ENCODE results near the gene MYO1G.
"Not testable (repeated sequence)": the region's sequence is repeated elsewhere in the genome, so short reads cannot be mapped to it uniquely, and the experiment has no call there.

The MYO1G gene

DNA sequence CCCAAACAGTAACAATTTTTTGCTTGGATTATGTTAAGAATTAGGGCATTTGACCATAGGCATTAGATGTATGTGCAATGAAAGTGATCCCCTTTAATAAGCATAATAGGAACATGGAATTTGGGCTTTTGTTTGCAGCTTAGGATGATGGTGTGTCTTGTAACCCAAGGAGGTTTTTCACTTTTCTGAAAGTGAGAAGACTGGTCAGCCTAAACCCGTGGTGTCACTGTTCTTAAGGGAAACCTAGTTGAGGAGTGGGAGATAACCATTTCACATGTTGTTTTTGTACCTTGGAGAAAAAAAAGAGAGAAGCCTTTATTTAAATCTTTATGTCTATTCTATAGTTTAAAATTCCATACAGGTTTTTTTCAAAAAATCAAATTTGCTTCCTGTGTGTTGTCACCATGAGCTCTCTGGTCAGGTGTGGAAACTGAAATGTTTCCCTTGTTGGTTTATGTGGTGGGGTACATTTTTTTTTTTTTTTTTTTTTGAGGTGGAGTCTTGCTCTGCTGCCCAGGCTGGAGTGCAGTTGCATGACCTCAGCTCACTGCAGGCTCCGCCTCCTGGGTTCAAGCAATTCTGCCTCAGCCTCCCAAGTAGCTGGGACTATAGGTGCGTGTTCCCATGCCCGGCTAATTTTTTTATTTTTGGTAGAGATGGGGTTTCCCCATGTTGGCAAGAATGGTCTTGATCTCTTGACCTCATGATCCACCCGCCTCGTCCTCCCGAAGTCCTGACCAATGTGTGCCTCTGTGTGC lies 28.9 kb upstream of the MYO1G start:
- H3K4me1 Mint-ChIP-seq (ENCODE audit: low read depth) = peaks cover 35% of the 10 kb centered on the region
- no peak overlapping the region for H3K4me3 Mint-ChIP-seq
- intact Hi-C loops (cut with micrococcal nuclease) = no loop called here
- H3K27ac Mint-ChIP-seq = no peak overlapping the region
- no peaks in the 10 kb centered on the region for H3K27me3 Mint-ChIP-seq
- no peaks in the 10 kb centered on the region for H3K9me3 Mint-ChIP-seq
- H3K36me3 Mint-ChIP-seq (ENCODE audit: low read depth) = peaks cover 86% of the 10 kb centered on the region

DNA sequence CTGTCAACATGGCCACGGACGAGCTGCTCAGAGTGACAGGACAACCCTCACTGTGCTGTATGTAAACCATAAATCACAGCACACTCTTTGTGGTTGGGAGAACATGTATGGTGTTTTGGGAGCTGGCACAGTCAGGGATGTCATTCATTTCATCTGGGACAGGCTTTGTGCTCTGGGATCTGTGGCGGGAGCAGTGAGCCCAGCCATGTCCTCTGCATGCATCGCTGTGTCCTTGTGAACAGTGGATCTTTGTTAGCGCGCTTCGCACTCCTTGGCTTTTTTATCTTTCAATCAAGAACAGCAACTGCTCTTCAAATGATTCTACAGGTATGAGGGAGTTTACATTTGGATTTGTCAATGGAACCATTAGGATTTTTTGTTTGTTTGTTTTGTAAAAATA lies 28.3 kb upstream of the MYO1G start:
- Mint-ChIP-seq H3K36me3 (ENCODE audit: low read depth) (peaks cover 79% of the 10 kb centered on the region), H3K4me1 (ENCODE audit: low read depth) (peaks cover 35% of the 10 kb centered on the region), H3K4me3 (no peak overlapping the region), H3K9me3 (no peaks in the 10 kb centered on the region), H3K27me3 (no peaks in the 10 kb centered on the region), H3K27ac (no peak overlapping the region)
- intact Hi-C loops (cut with micrococcal nuclease) = no loop called here

DNA sequence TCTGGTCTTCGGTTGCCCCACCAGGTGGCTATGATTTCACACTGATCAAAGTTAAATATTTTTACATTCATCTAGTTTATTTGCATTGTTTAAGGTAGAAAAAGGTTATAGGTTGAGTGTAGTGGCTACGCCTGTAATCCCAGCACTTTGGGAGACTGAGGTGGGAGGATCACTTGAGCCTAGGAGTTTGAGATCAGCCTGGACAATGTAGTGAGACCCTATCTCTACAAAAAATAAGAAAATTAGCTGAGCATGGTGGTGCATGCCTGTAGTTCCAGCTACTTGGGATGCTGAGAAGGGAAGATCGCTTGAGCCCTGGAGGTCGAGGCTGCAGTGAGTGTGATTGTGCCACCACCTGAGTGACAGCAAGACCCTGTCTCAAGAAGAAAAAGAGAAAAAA lies 25.0 kb upstream of the MYO1G start:
- Mint-ChIP-seq H3K4me3 (no peak overlapping the region), H3K9me3 (no peaks in the 10 kb centered on the region), H3K36me3 (ENCODE audit: low read depth) (peaks cover 59% of the 10 kb centered on the region), H3K27ac (no peak overlapping the region), H3K4me1 (ENCODE audit: low read depth) (peaks cover 47% of the 10 kb centered on the region), H3K27me3 (no peaks in the 10 kb centered on the region)
- intact Hi-C loops (cut with micrococcal nuclease) = no loop called here

DNA sequence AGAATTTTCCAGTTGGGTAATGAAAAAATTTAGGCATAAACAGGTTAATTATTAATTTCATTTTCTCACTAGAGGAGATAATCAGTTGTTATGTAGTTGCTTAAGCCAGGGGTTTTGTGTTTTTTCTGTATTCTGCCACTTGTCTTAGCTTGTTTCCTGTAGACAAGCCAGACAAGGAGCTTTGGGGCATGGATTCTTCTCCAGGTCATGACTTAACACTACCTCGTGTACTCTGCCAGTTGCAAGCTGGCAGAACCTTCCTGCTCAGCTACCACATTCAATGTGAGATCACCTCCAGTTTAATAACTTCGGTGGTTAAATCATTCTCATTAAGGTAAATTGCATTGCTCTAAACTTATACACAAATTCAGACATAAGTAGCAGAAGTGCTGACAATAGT lies 23.0 kb upstream of the MYO1G start:
- intact Hi-C loops (cut with micrococcal nuclease) = no loop called here
- H3K4me3 Mint-ChIP-seq = peak overlapping the region; percentile 87
- peak overlapping the region; percentile 95 for H3K27ac Mint-ChIP-seq
- peaks cover 40% of the 10 kb centered on the region for H3K36me3 Mint-ChIP-seq (ENCODE audit: low read depth)
- H3K4me1 Mint-ChIP-seq (ENCODE audit: low read depth) = peaks cover 50% of the 10 kb centered on the region
- no peaks in the 10 kb centered on the region for H3K9me3 Mint-ChIP-seq
- H3K27me3 Mint-ChIP-seq = no peaks in the 10 kb centered on the region

DNA sequence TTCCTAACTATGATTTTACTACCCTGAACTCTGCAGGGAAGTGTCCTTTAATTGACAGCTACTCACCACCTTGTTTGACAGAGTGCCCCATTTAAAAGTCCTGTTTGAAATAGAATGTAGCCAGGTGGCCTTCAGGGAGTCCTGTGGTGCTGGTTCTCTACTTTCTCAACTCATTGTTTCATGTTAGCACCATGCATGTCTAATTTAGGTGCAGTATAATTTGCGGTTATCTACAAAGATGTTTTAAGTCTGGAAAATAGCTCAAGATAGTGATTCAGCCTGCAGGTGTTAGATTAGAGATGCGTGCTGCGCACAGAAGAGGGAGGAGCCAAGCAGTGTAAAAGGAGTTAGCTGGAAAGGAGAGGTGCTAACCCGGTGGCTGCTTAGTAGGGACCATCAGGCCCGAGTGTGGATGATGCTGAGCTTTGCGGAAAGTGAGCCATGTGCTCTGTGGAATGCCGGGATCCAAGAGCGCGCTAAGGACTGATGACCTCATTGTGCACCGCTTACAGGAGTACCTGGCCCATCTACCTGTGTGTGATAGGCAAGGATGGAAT lies 22.4 kb upstream of the MYO1G start:
- peak overlapping the region; percentile 95 for H3K27ac Mint-ChIP-seq
- no peaks in the 10 kb centered on the region for H3K9me3 Mint-ChIP-seq
- H3K4me3 Mint-ChIP-seq = peak overlapping the region; percentile 87
- intact Hi-C loops (cut with micrococcal nuclease) = no loop called here
- H3K36me3 Mint-ChIP-seq (ENCODE audit: low read depth) = peaks cover 34% of the 10 kb centered on the region
- peaks cover 44% of the 10 kb centered on the region for H3K4me1 Mint-ChIP-seq (ENCODE audit: low read depth)
- no peaks in the 10 kb centered on the region for H3K27me3 Mint-ChIP-seq

DNA sequence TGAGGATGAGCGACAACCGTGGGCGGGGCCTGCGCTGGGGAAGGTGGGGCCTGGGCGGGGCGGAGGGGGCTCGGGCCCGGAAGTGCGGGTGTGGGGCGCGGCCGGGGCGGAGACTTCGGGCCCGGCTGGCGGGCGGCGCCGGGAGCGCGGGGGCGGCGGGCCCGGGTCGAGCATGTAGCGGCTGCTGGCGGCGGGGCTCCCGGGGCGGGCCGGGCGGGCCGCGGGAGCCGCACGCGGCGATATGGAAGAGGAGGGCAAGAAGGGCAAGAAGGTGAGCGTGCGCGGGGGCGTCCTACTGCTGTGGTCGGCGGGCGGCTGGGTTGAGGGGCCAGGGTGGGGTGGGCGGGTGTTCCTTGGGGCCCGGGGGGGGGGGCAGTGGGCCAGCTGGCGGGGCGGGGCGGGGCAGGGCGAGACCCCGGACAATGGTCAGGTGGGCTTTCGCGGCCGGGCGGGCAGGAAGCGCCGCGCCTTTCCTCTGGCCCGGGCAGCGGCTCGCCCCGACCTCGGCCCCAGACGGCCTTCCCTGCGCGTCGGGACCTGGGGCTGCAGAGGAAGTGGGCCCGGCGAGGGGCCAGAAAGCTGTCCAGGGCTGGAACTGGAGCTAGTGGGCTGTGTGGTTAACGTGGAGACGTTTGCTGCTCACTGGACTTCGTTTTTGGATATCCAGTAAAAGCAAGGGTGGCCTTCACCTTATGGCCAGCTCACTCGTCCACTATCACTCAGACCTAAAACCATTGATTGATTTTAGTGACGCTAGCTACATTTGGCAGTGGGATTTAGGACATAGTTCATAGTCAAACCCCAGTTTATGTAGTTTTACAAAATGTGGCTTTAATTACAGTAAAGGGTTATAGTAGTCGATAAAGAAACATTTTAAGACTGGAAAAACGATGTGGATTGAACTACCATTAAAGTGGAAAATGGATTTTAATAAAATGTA lies 21.5 kb upstream of the MYO1G start, which contains the start of gene CCM2:
Gene CCM2, plus strand, starts transcription at position 109 of the 940 bp plus-strand sequence. Its CDS starts 133 bp downstream, at position 242.
- peak within 1 kb of the TSS; percentile 95 for H3K27ac Mint-ChIP-seq
- no peaks in the 10 kb centered on the region for H3K27me3 Mint-ChIP-seq
- peaks cover 39% of the 10 kb centered on the region for H3K4me1 Mint-ChIP-seq (ENCODE audit: low read depth)
- intact Hi-C loops (cut with micrococcal nuclease) = no loop called here
- peaks cover 25% of the 10 kb centered on the region for H3K36me3 Mint-ChIP-seq (ENCODE audit: low read depth)
- H3K9me3 Mint-ChIP-seq = no peaks in the 10 kb centered on the region
- peak within 1 kb of the TSS; percentile 87 for H3K4me3 Mint-ChIP-seq

DNA sequence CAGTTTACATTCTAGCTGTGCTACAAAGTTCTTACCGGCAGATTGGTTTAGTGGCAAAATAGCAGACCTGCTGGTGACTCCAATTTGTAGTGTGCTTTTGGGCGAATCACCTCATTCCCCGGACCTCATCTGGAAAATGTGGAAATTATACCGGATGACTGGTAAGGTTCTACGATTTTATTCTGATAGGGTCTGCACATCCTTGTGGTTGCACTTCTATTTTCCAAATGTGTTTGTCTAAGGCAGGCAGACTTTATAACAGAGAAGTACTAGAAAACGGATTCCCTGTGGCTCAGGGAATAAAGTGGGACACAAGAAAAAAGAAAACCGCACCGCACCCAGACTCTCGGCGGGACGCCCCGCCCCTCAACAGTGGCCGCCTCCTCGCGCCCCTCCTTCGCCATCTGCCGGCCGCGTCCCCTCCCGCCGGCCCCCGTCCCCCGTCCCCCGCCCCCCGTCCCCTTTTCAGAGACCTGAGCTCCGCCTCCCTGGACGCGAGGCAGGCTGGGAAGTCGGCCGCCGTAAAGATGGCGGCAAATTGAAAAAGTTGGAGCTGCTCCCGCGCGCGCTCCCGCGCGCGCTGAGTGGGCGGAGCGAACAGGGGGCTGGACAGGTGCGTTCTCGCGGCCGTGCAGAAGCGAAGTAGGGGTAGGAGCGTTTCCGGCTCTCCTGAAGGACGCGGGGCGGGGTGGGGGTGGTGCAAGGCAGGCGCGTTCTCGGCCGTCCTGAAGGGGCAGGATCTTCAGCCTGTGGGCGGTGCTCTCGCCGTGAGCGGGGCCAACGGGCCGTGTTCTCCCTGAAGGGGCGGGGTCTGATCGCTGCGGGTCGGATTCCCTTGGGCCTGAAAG lies 20.7 kb upstream of the MYO1G start:
- Mint-ChIP-seq H3K27ac (peak overlapping the region; percentile 95), H3K27me3 (no peaks in the 10 kb centered on the region), H3K9me3 (no peaks in the 10 kb centered on the region), H3K4me3 (peak overlapping the region; percentile 87), H3K4me1 (ENCODE audit: low read depth) (peaks cover 43% of the 10 kb centered on the region), H3K36me3 (ENCODE audit: low read depth) (peaks cover 20% of the 10 kb centered on the region)
- intact Hi-C loops (cut with micrococcal nuclease) = loop anchor here (1.0 kb wide), 2 partner anchors 13 to 112 kb away; partner anchors contain the start of gene TBRG4

DNA sequence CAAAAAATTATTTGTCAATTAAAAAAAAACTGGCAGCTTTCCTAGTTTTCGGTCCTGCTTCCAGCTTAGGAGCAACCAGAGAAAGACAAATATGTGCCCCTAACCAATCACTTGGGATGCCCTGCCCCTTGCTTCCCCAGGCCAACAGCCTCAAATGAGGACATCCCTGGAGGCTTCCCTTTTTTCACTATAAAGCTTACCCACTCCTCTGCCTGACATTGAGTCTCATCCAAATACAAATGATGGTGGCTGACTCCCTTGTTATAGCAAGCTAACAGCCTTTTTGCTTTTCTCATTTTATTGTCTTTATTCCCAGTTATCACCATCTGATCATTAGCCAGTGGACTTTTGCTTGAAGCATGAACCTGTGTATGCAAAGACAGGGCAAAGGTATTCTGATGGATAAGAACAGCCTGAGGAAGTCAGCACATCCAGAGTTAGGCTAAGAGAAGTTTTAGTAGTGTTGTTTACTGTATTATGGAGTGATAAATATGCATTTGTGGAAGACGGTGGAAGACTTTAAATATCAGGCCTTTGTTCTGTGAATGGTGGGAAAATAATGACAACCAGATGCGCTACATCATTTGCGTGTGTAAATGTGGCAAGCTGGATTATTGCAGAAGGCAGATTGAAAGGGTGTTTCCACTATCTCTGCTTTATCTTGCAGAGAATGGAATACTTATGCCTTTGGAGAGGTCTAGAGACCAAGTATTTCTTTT lies 19.5 kb upstream of the MYO1G start:
- peak overlapping the region; percentile 95 for H3K27ac Mint-ChIP-seq
- H3K9me3 Mint-ChIP-seq = no peaks in the 10 kb centered on the region
- H3K36me3 Mint-ChIP-seq (ENCODE audit: low read depth) = peaks cover 11% of the 10 kb centered on the region
- intact Hi-C loops (cut with micrococcal nuclease) = no loop called here
- peak overlapping the region; percentile 46 for H3K4me3 Mint-ChIP-seq
- peaks cover 36% of the 10 kb centered on the region for H3K4me1 Mint-ChIP-seq (ENCODE audit: low read depth)
- no peaks in the 10 kb centered on the region for H3K27me3 Mint-ChIP-seq

DNA sequence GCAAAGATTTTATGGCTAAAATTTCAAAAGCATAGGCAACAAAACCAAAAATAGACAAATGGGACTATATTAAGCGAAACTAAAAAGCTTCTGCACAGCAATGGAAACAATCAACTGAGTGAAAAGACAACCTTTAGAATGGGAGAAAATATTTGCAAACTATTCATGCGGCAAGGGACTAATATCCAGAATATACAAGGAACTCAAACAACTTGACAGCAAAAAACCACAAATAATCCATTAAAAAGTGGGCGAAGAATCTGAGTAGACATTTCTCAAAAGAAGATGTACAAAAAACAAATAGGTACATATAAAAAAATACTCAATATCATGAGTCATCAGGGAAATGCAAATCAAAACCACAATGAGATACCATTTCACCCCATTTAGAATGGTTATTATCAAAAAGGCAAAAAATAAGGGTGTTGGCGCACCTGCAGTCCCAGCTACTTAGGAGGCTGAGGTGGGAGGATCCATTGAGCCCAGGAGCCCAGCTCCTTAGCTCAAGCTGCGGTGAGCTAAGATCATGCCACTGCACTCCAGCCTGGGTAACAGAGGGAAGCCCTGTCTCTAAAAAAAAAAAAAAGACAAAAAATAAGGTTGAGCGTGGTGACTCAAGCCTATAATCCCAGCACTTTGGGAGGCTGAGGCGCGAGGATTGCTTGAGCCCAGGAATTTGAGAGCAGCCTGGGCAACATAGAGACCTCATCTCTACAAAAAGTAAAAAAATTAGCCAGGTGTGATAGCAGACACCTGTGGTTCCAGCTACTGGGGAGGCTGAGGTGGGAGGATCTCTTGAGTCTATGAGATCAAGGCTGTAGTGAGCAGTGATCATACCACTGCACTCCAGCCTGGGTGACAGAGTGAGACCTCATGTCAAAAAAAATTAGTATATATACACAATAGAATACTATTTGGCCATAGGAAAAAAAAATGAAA lies 17.0 kb upstream of the MYO1G start:
- H3K27ac Mint-ChIP-seq = no peak overlapping the region
- intact Hi-C loops (cut with micrococcal nuclease) = no loop called here
- peaks cover 18% of the 10 kb centered on the region for H3K4me1 Mint-ChIP-seq (ENCODE audit: low read depth)
- no peaks in the 10 kb centered on the region for H3K27me3 Mint-ChIP-seq
- no peaks in the 10 kb centered on the region for H3K9me3 Mint-ChIP-seq
- no peak overlapping the region for H3K4me3 Mint-ChIP-seq
- H3K36me3 Mint-ChIP-seq (ENCODE audit: low read depth) = peaks cover 16% of the 10 kb centered on the region

DNA sequence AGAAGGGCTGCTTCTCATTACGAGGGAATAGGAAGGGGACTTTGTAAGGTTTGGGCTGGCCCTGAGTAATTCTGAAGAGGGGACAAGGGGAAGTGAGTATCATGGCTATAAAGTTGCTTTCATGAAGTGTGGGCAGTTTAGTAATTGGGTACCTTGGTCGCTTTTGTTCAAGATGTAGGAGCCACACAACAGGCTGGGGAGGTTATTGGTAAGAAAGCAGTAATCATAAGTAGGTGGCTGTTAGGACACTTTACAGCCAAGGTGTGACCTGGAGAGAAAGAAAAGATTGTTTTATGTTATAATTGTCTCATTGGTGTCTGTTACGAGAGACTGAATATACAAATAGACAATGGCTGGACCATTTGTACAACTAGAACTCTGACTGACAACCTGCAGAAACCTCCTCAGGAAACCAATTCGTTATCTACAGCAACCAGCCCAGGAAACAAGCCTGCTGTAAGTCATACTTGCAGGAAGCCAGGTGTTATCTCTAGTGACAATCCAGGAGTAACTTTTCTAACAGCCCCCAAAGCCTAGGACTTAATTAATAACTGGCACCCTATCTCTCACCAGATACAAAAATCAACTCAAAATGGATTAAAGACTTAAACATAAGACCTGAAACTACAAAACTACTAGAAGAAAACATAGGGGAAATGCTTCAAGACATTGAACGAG lies 16.2 kb upstream of the MYO1G start:
- intact Hi-C loops (cut with micrococcal nuclease) = no loop called here
- Mint-ChIP-seq H3K27me3 (no peaks in the 10 kb centered on the region), H3K4me3 (no peak overlapping the region), H3K9me3 (no peaks in the 10 kb centered on the region), H3K36me3 (ENCODE audit: low read depth) (peaks cover 16% of the 10 kb centered on the region), H3K27ac (peak overlapping the region; percentile 65), H3K4me1 (ENCODE audit: low read depth) (peaks cover 18% of the 10 kb centered on the region)

DNA sequence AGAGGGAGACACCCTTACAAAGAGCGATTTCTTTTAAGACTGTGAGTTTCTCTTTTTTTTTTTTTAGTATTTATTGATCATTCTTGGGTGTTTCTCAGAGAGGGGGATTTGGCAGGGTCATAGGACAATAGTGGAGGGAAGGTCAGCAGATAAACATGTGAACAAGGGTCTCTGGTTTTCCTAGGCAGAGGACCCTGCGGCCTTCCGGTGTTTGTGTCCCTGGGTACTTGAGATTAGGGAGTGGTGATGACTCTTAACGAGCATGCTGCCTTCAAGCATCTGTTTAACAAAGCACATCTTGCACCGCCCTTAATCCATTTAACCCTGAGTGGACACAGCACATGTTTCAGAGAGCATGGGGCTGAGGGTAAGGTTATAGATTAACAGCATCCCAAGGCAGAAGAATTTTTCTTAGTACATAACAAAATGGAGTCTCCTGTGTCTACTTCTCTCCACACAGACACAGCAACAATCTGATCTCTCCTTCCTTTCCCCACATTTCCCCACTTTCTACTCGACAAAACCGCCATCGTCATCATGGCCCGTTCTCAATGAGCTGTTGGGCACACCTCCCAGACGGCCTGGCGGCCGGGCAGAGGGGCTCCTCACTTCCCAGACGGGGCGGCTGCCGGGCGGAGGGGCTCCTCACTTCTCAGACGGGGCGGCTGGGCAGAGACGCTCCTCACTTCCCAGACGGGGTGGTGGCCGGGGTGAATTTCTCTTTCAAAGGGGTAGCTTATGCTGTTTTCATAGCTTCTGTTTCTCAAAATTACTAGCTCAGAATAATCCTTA lies 13.4 kb upstream of the MYO1G start:
- H3K27ac Mint-ChIP-seq; intact Hi-C loops (cut with micrococcal nuclease); H3K27me3 Mint-ChIP-seq; H3K9me3 Mint-ChIP-seq; H3K4me3 Mint-ChIP-seq: not testable (repeated sequence)
- peaks cover 30% of the 10 kb centered on the region for H3K4me1 Mint-ChIP-seq (ENCODE audit: low read depth)
- H3K36me3 Mint-ChIP-seq (ENCODE audit: low read depth) = peaks cover 10% of the 10 kb centered on the region

All from dendritic cell treated with granulocyte-macrophage colony-stimulating factor and Interleukin-4, amounts not matched to agents 40 ng/mL and 50 ng/mL, for 4 days (primary cell).